Uterus (tissue), 2 donors: ENCODE measurements around the gene PREX1.

ENCODE experiments used
- POLR2A ChIP-seq, 2 donors: fragments of 450-650 bp; IDR thresholded peaks; one replicate each; pipeline ENCODE4 v1.6.1; 2016; ENCODE audit warnings: antibody characterized with exemption in 2 of 2, mild to moderate bottlenecking in 1 of 2, moderate library complexity in 1 of 2
- TF ChIP-seq, protein P1 (sequence below), 4 experiments: fragments of 200-600 bp in 2 of 4; fragments of 450-650 bp in 2 of 4; sonication (generic) in 2 of 4; IDR thresholded peaks; one replicate each; pipeline ENCODE4 v1.5.1; 2016 to 2019; ENCODE audit warnings: antibody characterized with exemption in 4 of 4, mild to moderate bottlenecking in 2 of 4, moderate library complexity in 1 of 4

DNA sequence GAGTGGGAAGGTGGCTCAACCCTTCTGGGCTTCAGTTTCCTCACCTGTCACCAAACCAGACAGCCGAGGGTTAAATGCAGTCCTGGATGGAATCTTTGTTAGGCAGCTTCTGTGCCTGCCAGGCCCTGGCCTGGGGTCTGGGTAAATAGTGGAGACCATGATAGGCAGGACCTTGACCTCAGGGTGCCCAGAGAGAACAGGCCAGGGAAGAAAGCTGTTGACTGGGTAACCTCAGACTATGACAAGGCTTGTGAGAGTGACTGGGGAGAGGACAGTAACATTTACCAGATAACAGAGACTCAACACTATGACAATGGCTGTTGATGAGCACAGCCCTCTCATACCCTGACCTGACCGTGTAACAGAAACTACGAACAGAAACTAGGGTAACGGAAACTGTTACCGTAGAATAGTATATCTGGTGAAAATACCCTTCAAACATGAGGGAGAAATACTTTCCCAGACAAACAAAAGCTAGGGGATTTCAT is 218.3 kb downstream of the PREX1 start:
- TF ChIP-seq, protein P1, sequence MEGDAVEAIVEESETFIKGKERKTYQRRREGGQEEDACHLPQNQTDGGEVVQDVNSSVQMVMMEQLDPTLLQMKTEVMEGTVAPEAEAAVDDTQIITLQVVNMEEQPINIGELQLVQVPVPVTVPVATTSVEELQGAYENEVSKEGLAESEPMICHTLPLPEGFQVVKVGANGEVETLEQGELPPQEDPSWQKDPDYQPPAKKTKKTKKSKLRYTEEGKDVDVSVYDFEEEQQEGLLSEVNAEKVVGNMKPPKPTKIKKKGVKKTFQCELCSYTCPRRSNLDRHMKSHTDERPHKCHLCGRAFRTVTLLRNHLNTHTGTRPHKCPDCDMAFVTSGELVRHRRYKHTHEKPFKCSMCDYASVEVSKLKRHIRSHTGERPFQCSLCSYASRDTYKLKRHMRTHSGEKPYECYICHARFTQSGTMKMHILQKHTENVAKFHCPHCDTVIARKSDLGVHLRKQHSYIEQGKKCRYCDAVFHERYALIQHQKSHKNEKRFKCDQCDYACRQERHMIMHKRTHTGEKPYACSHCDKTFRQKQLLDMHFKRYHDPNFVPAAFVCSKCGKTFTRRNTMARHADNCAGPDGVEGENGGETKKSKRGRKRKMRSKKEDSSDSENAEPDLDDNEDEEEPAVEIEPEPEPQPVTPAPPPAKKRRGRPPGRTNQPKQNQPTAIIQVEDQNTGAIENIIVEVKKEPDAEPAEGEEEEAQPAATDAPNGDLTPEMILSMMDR (IDR thresholded peaks at IDR 0.05): no peak
- TF ChIP-seq POLR2A (IDR thresholded peaks at IDR 0.05): no peak
